Measurements from ENCODE around the gene SLC38A10.

Gene SLC38A10

GRCh38 chr17:81276781-81277180 lies 18.3 kb downstream of the SLC38A10 start:
- Histone ChIP-seq H3K27me3 (ENCODE audit: control insufficient read depth, insufficient read depth, low read length) (no peaks in the 10 kb centered on the region), H3K9ac (ENCODE audit: low read length) (no peak overlapping the region), H3K36me3 (ENCODE audit: control insufficient read depth, low read depth, low read length) (no peaks in the 10 kb centered on the region), H3K4me3 (ENCODE audit: low read length) (no peak overlapping the region), H3K9me3 (ENCODE audit: control insufficient read depth, low read depth, low read length) (no peaks in the 10 kb centered on the region), H3K4me1 (ENCODE audit: control insufficient read depth, low read depth, low read length) (no peaks in the 10 kb centered on the region), H3K27ac (ENCODE audit: low read length) (no peak overlapping the region)

- H3K9me3 ChIP-seq (ENCODE audit: control insufficient read depth, low read depth, low read length), result no peaks in the 10 kb centered on the region
- no peaks in the 10 kb centered on the region for H3K27me3 ChIP-seq (ENCODE audit: control insufficient read depth, insufficient read depth, low read length)
- no peak overlapping the region for H3K4me3 ChIP-seq (ENCODE audit: low read length)
- no peak overlapping the region for H3K27ac ChIP-seq (ENCODE audit: low read length)
- peaks cover under 1% of the 10 kb centered on the region for H3K36me3 ChIP-seq (ENCODE audit: control insufficient read depth, low read depth, low read length)
- H3K9ac ChIP-seq (ENCODE audit: low read length), result no peak overlapping the region
- H3K4me1 ChIP-seq (ENCODE audit: control insufficient read depth, low read depth, low read length), result no peaks in the 10 kb centered on the region
Measured at GRCh38 chr17:81274471-81274855, 20.6 kb downstream of the SLC38A10 start.

DNA sequence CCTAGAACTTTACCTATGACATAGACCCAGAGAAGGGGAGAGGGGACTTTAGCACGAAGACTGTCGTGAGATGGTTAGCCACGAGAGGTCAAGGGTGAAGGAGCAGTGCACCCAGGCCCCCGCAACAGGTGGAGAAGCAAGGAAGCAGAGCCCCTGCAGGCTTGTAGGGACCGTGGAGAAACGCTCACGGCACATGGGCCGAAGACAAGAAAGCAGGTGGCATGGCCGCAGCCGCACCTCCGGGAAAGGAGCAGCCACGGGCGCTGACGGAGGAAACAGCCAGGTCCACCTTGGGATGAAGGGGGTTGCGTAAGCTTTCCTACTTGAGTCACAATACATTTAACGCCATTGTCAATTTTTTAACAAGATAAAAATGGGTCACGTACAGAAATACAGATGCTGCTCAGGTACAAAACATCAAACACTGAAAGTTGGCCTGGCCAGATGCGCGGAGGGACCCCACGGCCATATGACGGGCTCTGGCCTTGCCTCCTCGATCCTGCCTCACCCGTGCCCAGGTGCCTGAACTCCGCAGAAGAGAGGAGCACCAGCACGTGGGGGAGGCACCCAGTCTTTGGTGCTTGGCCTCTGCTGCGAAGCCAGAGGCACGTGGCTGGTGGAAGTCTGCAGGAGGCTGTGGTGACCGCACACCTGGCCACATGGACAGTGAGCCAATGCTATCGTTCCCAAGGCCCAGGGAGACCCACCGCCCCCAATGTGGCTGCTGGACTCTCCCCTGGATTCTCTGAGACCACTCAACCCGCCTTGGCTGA lies 21.2 kb downstream of the SLC38A10 start:
- Histone ChIP-seq H3K36me3 (ENCODE audit: control insufficient read depth, low read depth, low read length) (peaks cover 3% of the 10 kb centered on the region), H3K9me3 (ENCODE audit: control insufficient read depth, low read depth, low read length) (no peaks in the 10 kb centered on the region), H3K27me3 (ENCODE audit: control insufficient read depth, insufficient read depth, low read length) (no peaks in the 10 kb centered on the region), H3K4me3 (ENCODE audit: low read length) (no peak overlapping the region), H3K27ac (ENCODE audit: low read length) (no peak overlapping the region), H3K4me1 (ENCODE audit: control insufficient read depth, low read depth, low read length) (no peaks in the 10 kb centered on the region), H3K9ac (ENCODE audit: low read length) (no peak overlapping the region)

DNA sequence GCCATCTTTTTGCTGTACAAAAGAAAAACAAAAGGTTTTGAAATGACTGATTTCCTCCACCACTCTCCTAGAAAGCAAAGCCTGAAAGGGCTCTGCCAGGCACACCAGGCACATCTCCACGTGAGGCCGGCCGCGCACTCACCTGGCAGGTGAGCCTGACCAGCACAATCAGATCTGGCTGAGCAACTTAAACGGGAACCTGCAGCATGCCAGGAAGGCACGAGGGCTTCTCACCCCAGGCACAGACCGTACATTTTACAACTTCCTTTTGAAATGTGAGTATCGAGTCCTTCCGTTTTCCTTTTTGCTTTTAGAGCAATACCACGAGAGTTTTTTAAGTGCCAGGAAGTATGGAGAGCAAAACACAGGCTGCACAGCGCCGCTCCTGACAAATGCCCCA lies 22.5 kb downstream of the SLC38A10 start:
- H3K9ac ChIP-seq (ENCODE audit: low read length), result no peak overlapping the region
- no peak overlapping the region for H3K4me3 ChIP-seq (ENCODE audit: low read length)
- H3K27ac ChIP-seq (ENCODE audit: low read length), result no peak overlapping the region
- H3K27me3 ChIP-seq (ENCODE audit: control insufficient read depth, insufficient read depth, low read length), result no peaks in the 10 kb centered on the region
- no peaks in the 10 kb centered on the region for H3K9me3 ChIP-seq (ENCODE audit: control insufficient read depth, low read depth, low read length)
- peaks cover 3% of the 10 kb centered on the region for H3K36me3 ChIP-seq (ENCODE audit: control insufficient read depth, low read depth, low read length)
- no peaks in the 10 kb centered on the region for H3K4me1 ChIP-seq (ENCODE audit: control insufficient read depth, low read depth, low read length)

- Histone ChIP-seq H3K9ac (ENCODE audit: low read length) (no peak overlapping the region), H3K4me1 (ENCODE audit: control insufficient read depth, low read depth, low read length) (no peaks in the 10 kb centered on the region), H3K36me3 (ENCODE audit: control insufficient read depth, low read depth, low read length) (peaks cover 3% of the 10 kb centered on the region), H3K27ac (ENCODE audit: low read length) (no peak overlapping the region), H3K27me3 (ENCODE audit: control insufficient read depth, insufficient read depth, low read length) (no peaks in the 10 kb centered on the region), H3K9me3 (ENCODE audit: control insufficient read depth, low read depth, low read length) (no peaks in the 10 kb centered on the region), H3K4me3 (ENCODE audit: low read length) (no peak overlapping the region)
Measured at GRCh38 chr17:81271226-81271625, 23.9 kb downstream of the SLC38A10 start.

- no peak overlapping the region for H3K27ac ChIP-seq (ENCODE audit: low read length)
- H3K4me3 ChIP-seq (ENCODE audit: low read length), result no peak overlapping the region
- no peak overlapping the region for H3K9ac ChIP-seq (ENCODE audit: low read length)
- peaks cover 3% of the 10 kb centered on the region for H3K36me3 ChIP-seq (ENCODE audit: control insufficient read depth, low read depth, low read length)
- H3K4me1 ChIP-seq (ENCODE audit: control insufficient read depth, low read depth, low read length), result no peaks in the 10 kb centered on the region
- no peaks in the 10 kb centered on the region for H3K27me3 ChIP-seq (ENCODE audit: control insufficient read depth, insufficient read depth, low read length)
- no peaks in the 10 kb centered on the region for H3K9me3 ChIP-seq (ENCODE audit: control insufficient read depth, low read depth, low read length)
Measured at GRCh38 chr17:81270279-81270678, 24.8 kb downstream of the SLC38A10 start.

- Histone ChIP-seq H3K9ac (ENCODE audit: low read length) (no peak overlapping the region), H3K36me3 (ENCODE audit: control insufficient read depth, low read depth, low read length) (peaks cover 3% of the 10 kb centered on the region)
Measured at GRCh38 chr17:81267390-81268067, 27.6 kb downstream of the SLC38A10 start.

GRCh38 chr17:81265576-81265975 lies 29.5 kb downstream of the SLC38A10 start:
- Histone ChIP-seq H3K4me1 (ENCODE audit: control insufficient read depth, low read depth, low read length) (no peaks in the 10 kb centered on the region), H3K27ac (ENCODE audit: low read length) (no peak overlapping the region), H3K9ac (ENCODE audit: low read length) (no peak overlapping the region), H3K27me3 (ENCODE audit: control insufficient read depth, insufficient read depth, low read length) (no peaks in the 10 kb centered on the region), H3K4me3 (ENCODE audit: low read length) (no peak overlapping the region), H3K36me3 (ENCODE audit: control insufficient read depth, low read depth, low read length) (peaks cover 5% of the 10 kb centered on the region), H3K9me3 (ENCODE audit: control insufficient read depth, low read depth, low read length) (no peaks in the 10 kb centered on the region)

More at GRCh38 chr17:81267390-81268067, 27.6 kb downstream of the SLC38A10 start:
- H3K4me1 ChIP-seq (ENCODE audit: control insufficient read depth, low read depth, low read length), result no peaks in the 10 kb centered on the region
- no peak overlapping the region for H3K4me3 ChIP-seq (ENCODE audit: low read length)
- no peaks in the 10 kb centered on the region for H3K9me3 ChIP-seq (ENCODE audit: control insufficient read depth, low read depth, low read length)
- H3K27me3 ChIP-seq (ENCODE audit: control insufficient read depth, insufficient read depth, low read length), result no peaks in the 10 kb centered on the region
- H3K27ac ChIP-seq (ENCODE audit: low read length), result no peak overlapping the region

GRCh38 chr17:81264640-81265039 lies 30.5 kb downstream of the SLC38A10 start:
- Histone ChIP-seq H3K36me3 (ENCODE audit: control insufficient read depth, low read depth, low read length) (peaks cover 5% of the 10 kb centered on the region), H3K9ac (ENCODE audit: low read length) (no peak overlapping the region), H3K9me3 (ENCODE audit: control insufficient read depth, low read depth, low read length) (no peaks in the 10 kb centered on the region), H3K4me3 (ENCODE audit: low read length) (no peak overlapping the region), H3K27ac (ENCODE audit: low read length) (no peak overlapping the region), H3K27me3 (ENCODE audit: control insufficient read depth, insufficient read depth, low read length) (no peaks in the 10 kb centered on the region), H3K4me1 (ENCODE audit: control insufficient read depth, low read depth, low read length) (no peaks in the 10 kb centered on the region)

- Histone ChIP-seq H3K9me3 (ENCODE audit: control insufficient read depth, low read depth, low read length) (no peaks in the 10 kb centered on the region), H3K4me3 (ENCODE audit: low read length) (no peak overlapping the region), H3K9ac (ENCODE audit: low read length) (no peak overlapping the region), H3K27ac (ENCODE audit: low read length) (no peak overlapping the region), H3K36me3 (ENCODE audit: control insufficient read depth, low read depth, low read length) (peaks cover 6% of the 10 kb centered on the region), H3K4me1 (ENCODE audit: control insufficient read depth, low read depth, low read length) (no peaks in the 10 kb centered on the region), H3K27me3 (ENCODE audit: control insufficient read depth, insufficient read depth, low read length) (no peaks in the 10 kb centered on the region)
Measured at GRCh38 chr17:81263371-81264181, 31.5 kb downstream of the SLC38A10 start.

- H3K9me3 ChIP-seq (ENCODE audit: control insufficient read depth, low read depth, low read length), result no peaks in the 10 kb centered on the region
- no peak overlapping the region for H3K4me3 ChIP-seq (ENCODE audit: low read length)
- H3K4me1 ChIP-seq (ENCODE audit: control insufficient read depth, low read depth, low read length), result no peaks in the 10 kb centered on the region
- H3K27me3 ChIP-seq (ENCODE audit: control insufficient read depth, insufficient read depth, low read length), result no peaks in the 10 kb centered on the region
- no peak overlapping the region for H3K27ac ChIP-seq (ENCODE audit: low read length)
- no peak overlapping the region for H3K9ac ChIP-seq (ENCODE audit: low read length)
- H3K36me3 ChIP-seq (ENCODE audit: control insufficient read depth, low read depth, low read length), result peaks cover 6% of the 10 kb centered on the region
Measured at GRCh38 chr17:81261582-81262336, 33.3 kb downstream of the SLC38A10 start.

All from iPS-18a (cell line).